GM23248 (cell line): Measurements from ENCODE around the gene KLK5. TPM values are rescaled to one million over a fixed set of nuclear protein-coding genes. Genes with fewer than 3 reads are reported as not detected.
A peak's percentile ranks its signal among the peaks of the same experiment; 100 is the strongest.

Experiments
- DNase-seq: peaks from one replicate; pipeline ENCODE4 v3.0.0-alpha.2; 2015
- H2AFZ ChIP-seq: fragments of 200-600 bp; sonication (generic); 2 replicates; pipeline ENCODE4 v1.6.1; 2016; ENCODE audit warnings: antibody characterized with exemption
- H3F3A ChIP-seq: fragments of 200-600 bp; sonication (generic); 2 replicates; pipeline ENCODE4 v1.6.1; 2016; ENCODE audit warnings: mild to moderate bottlenecking, antibody characterized with exemption, mixed run types; ENCODE audit not compliant: insufficient read depth
- H3K27ac ChIP-seq: fragments of 200-600 bp; sonication (generic); 2 replicates; pipeline ENCODE4 v1.5.1; 2016; ENCODE audit warnings: mild to moderate bottlenecking
- H3K27me3 ChIP-seq: fragments of 200-600 bp; sonication (generic); replicated peaks from 2 replicates; pipeline ENCODE4 v1.6.1; 2016; ENCODE audit warnings: mild to moderate bottlenecking; ENCODE audit not compliant: insufficient read depth
- H3K36me3 ChIP-seq: fragments of 200-600 bp; sonication (generic); 2 replicates; pipeline ENCODE4 v1.6.1; 2016; ENCODE audit warnings: low read depth, mild to moderate bottlenecking
- H3K4me1 ChIP-seq: fragments of 200-600 bp; sonication (generic); 2 replicates; pipeline ENCODE4 v1.6.1; 2016; ENCODE audit warnings: mild to moderate bottlenecking; ENCODE audit not compliant: insufficient read depth
- H3K4me2 ChIP-seq: fragments of 200-600 bp; sonication (generic); one replicate; pipeline ENCODE4 v1.6.1; 2016; ENCODE audit warnings: mild to moderate bottlenecking; ENCODE audit not compliant: unreplicated experiment
- H3K4me3 ChIP-seq: fragments of 200-600 bp; sonication (generic); 2 replicates; pipeline ENCODE4 v1.5.1; 2016; ENCODE audit warnings: mild to moderate bottlenecking
- H3K79me2 ChIP-seq: fragments of 200-600 bp; sonication (generic); 2 replicates; pipeline ENCODE4 v1.6.1; 2016; ENCODE audit warnings: mild to moderate bottlenecking; ENCODE audit not compliant: insufficient read depth
- H3K9ac ChIP-seq: fragments of 200-600 bp; sonication (generic); 2 replicates; pipeline ENCODE4 v1.6.1; 2016; ENCODE audit warnings: mild to moderate bottlenecking
- H3K9me2 ChIP-seq: fragments of 200-600 bp; sonication (generic); 2 replicates; pipeline ENCODE4 v1.6.1; 2016; ENCODE audit warnings: mixed run types, mild to moderate bottlenecking, moderate library complexity; ENCODE audit not compliant: insufficient read depth
- H3K9me3 ChIP-seq: fragments of 200-600 bp; sonication (generic); one replicate; pipeline ENCODE4 v1.6.1; 2017; ENCODE audit warnings: low read depth
- H4K20me1 ChIP-seq: fragments of 200-600 bp; sonication (generic); 2 replicates; pipeline ENCODE4 v1.6.0; 2016; ENCODE audit not compliant: insufficient read depth
- EZH2 ChIP-seq: fragments of 200-600 bp; sonication (generic); IDR thresholded peaks from 2 replicates; pipeline ENCODE4 v1.6.1; 2018; ENCODE audit warnings: antibody characterized with exemption, mild to moderate bottlenecking; ENCODE audit not compliant: insufficient read depth, poor library complexity, severe bottlenecking
- EZH2phosphoT487 ChIP-seq: fragments of 200-600 bp; sonication (generic); IDR thresholded peaks from 2 replicates; pipeline ENCODE4 v1.6.1; 2018; ENCODE audit warnings: antibody characterized with exemption, moderate library complexity, mild to moderate bottlenecking, low read depth; ENCODE audit not compliant: insufficient read depth
- WGBS, 2 experiments: methylation state at CpG; one replicate each; pipeline ENCODE4 v1.1.6; 2015 to 2017; ENCODE audit warnings: low lambda C conversion rate in 2 of 2, low coverage in 1 of 2; ENCODE audit errors: missing lambda C conversion rate in 2 of 2; 5-methylcytosine and 5-hydroxymethylcytosine counted together
- in situ Hi-C: fragments of 300-500 bp; cut with MboI; formaldehyde crosslinking; loops from 2 replicates; pipeline ENCODE4 v1.15.0; 2020
- polyA plus RNA-seq: library from polyadenylated mRNA; unstranded; fragments of >200 nt; fragmentation: Nextera tagmentation; extraction: Ambion mirVana; gene quantifications from 2 replicates; pipeline ENCODE4 v1.2.1, GENCODE V29; 2016
- total RNA-seq: library from RNA; depleted of rRNA; stranded (reverse); fragments of >200 nt; shearing (Covaris generic); gene quantifications from 2 replicates; pipeline ENCODE4 v1.2.3, GENCODE V29; 2014

The KLK5 gene
- total and polyA plus RNA-seq, 2 experiments from 2014 or later: not detected

DNA sequence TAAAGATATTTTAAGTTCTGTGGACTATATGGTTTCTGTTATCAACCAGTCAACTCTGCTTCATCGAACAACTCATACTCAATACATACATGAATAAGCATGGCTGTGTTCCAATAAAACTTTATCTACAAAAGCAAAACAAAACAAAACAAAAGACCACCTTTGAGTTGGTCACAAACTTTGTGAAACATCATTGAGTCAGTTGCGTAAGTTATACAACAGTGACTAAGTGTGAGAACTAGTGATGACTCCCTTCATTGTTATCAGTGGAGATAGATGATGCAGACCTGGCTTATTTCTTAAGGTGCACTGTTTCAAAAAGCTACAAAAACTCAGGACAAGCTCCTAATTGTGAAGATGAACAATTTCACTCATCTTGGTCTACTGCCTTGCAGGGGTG is 27.1 kb downstream of the KLK5 start:
- H3K27ac ChIP-seq: no peak overlapping the region
- TF ChIP-seq EZH2phosphoT487 (no peak), EZH2 (no peak)
- no peak overlapping the region for H2AFZ ChIP-seq
- DNase-seq: peak; percentile 48
- H3K9me3 ChIP-seq: no peaks in the 10 kb centered on the region
- no peaks in the 10 kb centered on the region for H3K4me1 ChIP-seq
- H3F3A ChIP-seq: no peaks in the 10 kb centered on the region
- H3K9me2 ChIP-seq: no peaks in the 10 kb centered on the region
- no peak overlapping the region for H3K9ac ChIP-seq
- H3K36me3 ChIP-seq: no peaks in the 10 kb centered on the region
- 55 to 57% methylated on average over 2 of the region's 2 CpGs for WGBS, 2 experiments
- no peak overlapping the region for H3K4me2 ChIP-seq
- H3K27me3 ChIP-seq: peaks cover 29% of the 10 kb centered on the region
- no peaks in the 10 kb centered on the region for H3K79me2 ChIP-seq
- in situ Hi-C loops: no loop called here
- no peak overlapping the region for H3K4me3 ChIP-seq
- no peaks in the 10 kb centered on the region for H4K20me1 ChIP-seq

- H3K9me3 ChIP-seq: no peaks in the 10 kb centered on the region
- H3K79me2 ChIP-seq: no peaks in the 10 kb centered on the region
- no peak overlapping the region for H3K4me3 ChIP-seq
- H4K20me1 ChIP-seq: no peaks in the 10 kb centered on the region
- H3K4me2 ChIP-seq: no peak overlapping the region
- no peaks in the 10 kb centered on the region for H3F3A ChIP-seq
- no peaks in the 10 kb centered on the region for H3K9me2 ChIP-seq
- H3K9ac ChIP-seq: no peak overlapping the region
- H2AFZ ChIP-seq: no peak overlapping the region
- in situ Hi-C loops: loop anchor here (25.0 kb wide), 1 partner anchor 562 kb away; the partner anchor contains the start of gene NAPSA
- no peaks in the 10 kb centered on the region for H3K36me3 ChIP-seq
- H3K4me1 ChIP-seq: no peaks in the 10 kb centered on the region
- no peak for DNase-seq
- H3K27ac ChIP-seq: no peak overlapping the region
- 1 to 2% methylated on average over 6 of the region's 6 CpGs for WGBS, 2 experiments
- no peak for TF ChIP-seq EZH2phosphoT487
- TF ChIP-seq EZH2: no peak
- H3K27me3 ChIP-seq: peaks cover 35% of the 10 kb centered on the region
Observed at GRCh38 chr19:50924586-50924985, 28.3 kb downstream of the KLK5 start.

- no peaks in the 10 kb centered on the region for H3K36me3 ChIP-seq
- no peak overlapping the region for H3K4me3 ChIP-seq
- H3K9ac ChIP-seq: no peak overlapping the region
- H3K9me3 ChIP-seq: no peaks in the 10 kb centered on the region
- TF ChIP-seq EZH2phosphoT487: no peak
- TF ChIP-seq EZH2: no peak
- peaks cover 23% of the 10 kb centered on the region for H3K27me3 ChIP-seq
- no peaks in the 10 kb centered on the region for H3K9me2 ChIP-seq
- WGBS, 2 experiments: 26 to 27% methylated on average over 21 of the region's 21 CpGs
- H3K79me2 ChIP-seq: no peaks in the 10 kb centered on the region
- H3K4me1 ChIP-seq: no peaks in the 10 kb centered on the region
- DNase-seq: peak; percentile 82
- no peak overlapping the region for H2AFZ ChIP-seq
- no peaks in the 10 kb centered on the region for H3F3A ChIP-seq
- H3K27ac ChIP-seq: no peak overlapping the region
- in situ Hi-C loops: loop anchor here (25.0 kb wide), 1 partner anchor 560 kb away; the partner anchor contains the start of gene NAPSA
- H4K20me1 ChIP-seq: no peaks in the 10 kb centered on the region
- no peak overlapping the region for H3K4me2 ChIP-seq
Observed at GRCh38 chr19:50922317-50922853, 30.5 kb downstream of the KLK5 start.

- Histone ChIP-seq H3K4me1 (no peaks in the 10 kb centered on the region), H3F3A (no peaks in the 10 kb centered on the region), H3K36me3 (no peaks in the 10 kb centered on the region), H3K27ac (no peak overlapping the region), H2AFZ (no peak overlapping the region), H4K20me1 (no peaks in the 10 kb centered on the region), H3K27me3 (peaks cover 23% of the 10 kb centered on the region), H3K4me2 (no peak overlapping the region), H3K9me2 (no peaks in the 10 kb centered on the region), H3K79me2 (no peaks in the 10 kb centered on the region), H3K9ac (no peak overlapping the region), H3K9me3 (no peaks in the 10 kb centered on the region), H3K4me3 (no peak overlapping the region)
- no peak for DNase-seq
- in situ Hi-C loops: loop anchor here (25.0 kb wide), 1 partner anchor 559 kb away; the partner anchor contains the start of gene NAPSA
- TF ChIP-seq EZH2phosphoT487 (no peak), EZH2 (peak; percentile 11)
- 1% methylated on average over 12 of the region's 12 CpGs for WGBS, 2 experiments
Observed at GRCh38 chr19:50921426-50922316, 31.2 kb downstream of the KLK5 start.
